A673 (cell line): ENCODE measurements around the gene GTF3C1.

Experiments used
- CTCF ChIP-seq: fragments of 300-800, 200-600 bp; sonication (generic); conservative IDR thresholded peaks from 2 replicates; pipeline ENCODE4 v1.5.1; 2017; ENCODE audit warnings: low read depth, mild to moderate bottlenecking, antibody characterized with exemption, low read length, moderate library complexity, mixed read lengths
- EZH2 ChIP-seq: fragments of 200-600 bp; sonication (generic); IDR thresholded peaks from 2 replicates; pipeline ENCODE4 v1.6.1; 2017; ENCODE audit warnings: borderline replicate concordance, low read depth, mild to moderate bottlenecking, mixed read lengths, antibody characterized with exemption, low read length; ENCODE audit not compliant: poor library complexity, severe bottlenecking

GRCh38 chr16:27549464-27549745 lies 308 bp downstream of the GTF3C1 start:
- TF ChIP-seq CTCF (no peak), EZH2 (no peak)
